CD8-positive, alpha-beta memory T cell (primary cell): ENCODE measurements around the gene CPNE9. TPM values are rescaled to one million over a fixed set of nuclear protein-coding genes. Genes with fewer than 3 reads are reported as not detected.
A peak's percentile ranks its signal among the peaks of the same experiment; 100 is the strongest.

Experiments
- CTCF ChIA-PET: fragments of 350-600 bp; sonication (Branson Sonifier 250); formaldehyde crosslinking; loops from one replicate; lab custom pipeline; 2021; ENCODE audit warnings: antibody characterized with exemption; lab: Charles Lee
- POLR2A ChIA-PET: fragments of 350-600 bp; sonication (Branson Sonifier 250); formaldehyde crosslinking; loops from one replicate; lab custom pipeline; 2021; ENCODE audit warnings: antibody characterized with exemption; lab: Charles Lee
- DNase-seq, 5 donors: peaks; one replicate each; pipeline versions ENCODE4 v3.0.0 to v3.0.0-alpha.2; 2020 to 2022; ENCODE audit warnings: mixed read lengths in 1 of 5
- H3K27ac ChIP-seq: one replicate; pipeline ENCODE4 v1.7.0; 2013; ENCODE audit warnings: low read depth, mild to moderate bottlenecking, low read length, moderate library complexity
- H3K27me3 ChIP-seq: 2 replicates; pipeline ENCODE4 v1.7.0; 2013; ENCODE audit warnings: low read length, mild to moderate bottlenecking; ENCODE audit not compliant: insufficient read depth, poor library complexity, severe bottlenecking
- H3K36me3 ChIP-seq: 2 replicates; pipeline ENCODE4 v1.7.0; 2013; ENCODE audit warnings: mild to moderate bottlenecking, low read length, moderate library complexity; ENCODE audit not compliant: insufficient read depth
- H3K4me1 ChIP-seq: 2 replicates; pipeline ENCODE4 v1.7.0; 2013; ENCODE audit warnings: mild to moderate bottlenecking, low read length, moderate library complexity; ENCODE audit not compliant: insufficient read depth
- H3K4me3 ChIP-seq: 2 replicates; pipeline ENCODE4 v1.7.0; 2013; ENCODE audit warnings: mild to moderate bottlenecking, low read length
- H3K9me3 ChIP-seq: 2 replicates; pipeline ENCODE4 v1.7.0; 2013; ENCODE audit warnings: mild to moderate bottlenecking, low read length
- H3K27ac Mint-ChIP-seq, 8 donors: one replicate each; pipeline ENCODE4 v1.8.0; 2020 to 2021; ENCODE audit warnings: mixed read lengths in 8 of 8, mild to moderate bottlenecking in 6 of 8, inconsistent platforms in 3 of 8, moderate library complexity in 3 of 8
- H3K27me3 Mint-ChIP-seq, 2 donors: one replicate each; pipeline ENCODE4 v1.8.0; 2020 to 2021; ENCODE audit warnings: mixed read lengths in 2 of 2, mild to moderate bottlenecking in 1 of 2, moderate library complexity in 1 of 2
- H3K36me3 Mint-ChIP-seq, 3 donors: one replicate each; pipeline ENCODE4 v1.8.0; 2020 to 2021; ENCODE audit warnings: mixed read lengths in 3 of 3, inconsistent platforms in 1 of 3, mild to moderate bottlenecking in 1 of 3
- H3K4me1 Mint-ChIP-seq, 3 donors: one replicate each; pipeline ENCODE4 v1.8.0; 2020 to 2021; ENCODE audit warnings: mixed read lengths in 3 of 3, inconsistent platforms in 1 of 3, mild to moderate bottlenecking in 1 of 3
- H3K4me3 Mint-ChIP-seq, 7 donors: one replicate each; pipeline ENCODE4 v1.8.0; 2020 to 2021; ENCODE audit warnings: mixed read lengths in 7 of 7, mild to moderate bottlenecking in 6 of 7, moderate library complexity in 4 of 7, inconsistent platforms in 2 of 7
- H3K9me3 Mint-ChIP-seq, 5 donors: one replicate each; pipeline ENCODE4 v1.8.0; 2020 to 2022; ENCODE audit warnings: mixed read lengths in 5 of 5, mild to moderate bottlenecking in 3 of 5, moderate library complexity in 2 of 5, inconsistent platforms in 1 of 5
- polyA plus RNA-seq: library from polyadenylated mRNA; unstranded; fragments of 300-500 nt; fragmentation: Illumina TruSeq; gene quantifications from one replicate; pipeline ENCODE4 v1.2.3, GENCODE V29; 2021
- total RNA-seq, 2 experiments: library from RNA; stranded (reverse); gene quantifications; one replicate each; pipeline ENCODE4 v1.2.3, GENCODE V29; 2021

CPNE9 gene
- total and polyA plus RNA-seq, 3 experiments from 2014 or later: 0.16 TPM; not detected in 2

- no peak overlapping the region for H3K4me3 ChIP-seq
- peaks cover 15 to 93% (median 21%) of the 10 kb centered on the region in 3 donors for H3K36me3 Mint-ChIP-seq
- peaks cover 19% of the 10 kb centered on the region for H3K36me3 ChIP-seq
- no peak for DNase-seq
- no peak overlapping the region for H3K4me3 Mint-ChIP-seq
- POLR2A ChIA-PET: no interaction called here
- peaks cover 3 to 5% (median 4%) of the 10 kb centered on the region in 3 donors for H3K4me1 Mint-ChIP-seq
- CTCF ChIA-PET: no interaction called here
- H3K9me3 Mint-ChIP-seq: no peaks in the 10 kb centered on the region
- no peaks in the 10 kb centered on the region for H3K27me3 ChIP-seq
- H3K27ac Mint-ChIP-seq: peak overlapping the region in 1 of 8 donors; percentile 57
- H3K9me3 ChIP-seq: no peaks in the 10 kb centered on the region
- H3K4me1 ChIP-seq: no peaks in the 10 kb centered on the region
- H3K27me3 Mint-ChIP-seq: peaks cover 3 to 5% of the 10 kb centered on the region in 2 donors
- no peak overlapping the region for H3K27ac ChIP-seq
Observed at GRCh38 chr3:9698293-9698692, 5.3 kb upstream of the CPNE9 start.

DNA sequence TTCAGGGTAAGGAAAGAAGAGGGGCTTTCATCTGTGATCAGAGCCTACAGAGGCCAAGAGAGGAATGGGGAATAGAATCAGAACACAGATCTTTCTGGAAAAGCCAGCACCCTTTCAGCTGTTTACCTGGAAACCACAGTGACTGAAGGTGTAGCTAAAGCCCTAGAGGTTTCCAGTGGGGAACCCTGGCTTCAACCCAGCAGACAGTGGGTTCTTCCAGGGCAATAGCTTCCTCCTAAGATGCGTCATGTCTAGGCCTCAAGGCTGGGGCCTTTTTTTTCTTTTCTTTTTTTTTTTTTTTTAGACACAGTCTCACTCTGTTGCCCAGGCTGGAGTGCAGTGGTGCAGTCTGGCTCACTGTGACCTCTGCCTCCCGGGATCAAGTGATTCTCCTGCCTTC is 3.1 kb upstream of the CPNE9 start:
- peaks cover 9 to 71% (median 10%) of the 10 kb centered on the region in 3 donors for H3K36me3 Mint-ChIP-seq
- no peak for DNase-seq
- POLR2A ChIA-PET: no interaction called here
- H3K36me3 ChIP-seq: peaks cover 1% of the 10 kb centered on the region
- H3K27ac ChIP-seq: no peak overlapping the region
- H3K4me3 ChIP-seq: no peak overlapping the region
- H3K27me3 ChIP-seq: peaks cover 9% of the 10 kb centered on the region
- H3K27ac Mint-ChIP-seq: peak overlapping the region in 2 of 8 donors; percentile 21 to 84
- H3K4me3 Mint-ChIP-seq: no peak overlapping the region
- H3K27me3 Mint-ChIP-seq: peaks cover 11 to 18% of the 10 kb centered on the region in 2 donors
- CTCF ChIA-PET: interaction anchor here (0.7 kb wide), 1 partner anchor 27 kb away, joined by 3 read pairs; no protein-coding TSS in a partner anchor
- peaks cover 5% of the 10 kb centered on the region for H3K4me1 ChIP-seq
- no peaks in the 10 kb centered on the region for H3K9me3 ChIP-seq
- H3K9me3 Mint-ChIP-seq: no peaks in the 10 kb centered on the region
- peaks cover 7 to 23% (median 9%) of the 10 kb centered on the region in 3 donors for H3K4me1 Mint-ChIP-seq

DNA sequence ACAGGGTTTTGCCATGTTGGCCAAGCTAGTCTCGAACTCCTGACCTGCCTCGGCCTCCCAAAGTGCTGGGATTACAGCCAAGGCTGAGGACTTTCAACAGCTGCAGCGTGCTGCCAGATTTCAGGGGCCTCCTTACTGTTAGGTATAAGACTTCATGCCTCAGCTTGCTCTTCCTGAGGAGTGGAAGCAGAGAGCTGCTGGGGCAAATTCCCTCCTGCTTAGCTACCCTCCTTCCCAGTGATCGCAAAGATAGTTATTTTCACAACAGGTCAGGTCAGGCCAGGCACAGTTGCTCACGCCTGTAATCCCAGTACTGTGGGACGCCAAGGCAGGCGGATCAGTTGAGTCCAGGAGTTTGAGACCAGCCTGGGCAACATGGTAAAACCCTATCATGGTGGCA is 2.6 kb upstream of the CPNE9 start:
- H3K27me3 Mint-ChIP-seq: peaks cover 15 to 18% of the 10 kb centered on the region in 2 donors
- H3K27me3 ChIP-seq: peaks cover 9% of the 10 kb centered on the region
- peaks cover 7 to 26% (median 9%) of the 10 kb centered on the region in 3 donors for H3K4me1 Mint-ChIP-seq
- H3K9me3 ChIP-seq: no peaks in the 10 kb centered on the region
- no peak overlapping the region for H3K27ac Mint-ChIP-seq
- H3K4me3 Mint-ChIP-seq: no peak overlapping the region
- CTCF ChIA-PET: interaction anchor here (0.7 kb wide), 1 partner anchor 27 kb away, joined by 3 read pairs; no protein-coding TSS in a partner anchor
- H3K4me3 ChIP-seq: no peak overlapping the region
- H3K9me3 Mint-ChIP-seq: no peaks in the 10 kb centered on the region
- H3K36me3 Mint-ChIP-seq: peaks cover 9 to 67% (median 10%) of the 10 kb centered on the region in 3 donors
- no peak overlapping the region for H3K27ac ChIP-seq
- POLR2A ChIA-PET: no interaction called here
- no peaks in the 10 kb centered on the region for H3K36me3 ChIP-seq
- peaks cover 5% of the 10 kb centered on the region for H3K4me1 ChIP-seq
- DNase-seq: peak in 1 of 5 donors; percentile 17

DNA sequence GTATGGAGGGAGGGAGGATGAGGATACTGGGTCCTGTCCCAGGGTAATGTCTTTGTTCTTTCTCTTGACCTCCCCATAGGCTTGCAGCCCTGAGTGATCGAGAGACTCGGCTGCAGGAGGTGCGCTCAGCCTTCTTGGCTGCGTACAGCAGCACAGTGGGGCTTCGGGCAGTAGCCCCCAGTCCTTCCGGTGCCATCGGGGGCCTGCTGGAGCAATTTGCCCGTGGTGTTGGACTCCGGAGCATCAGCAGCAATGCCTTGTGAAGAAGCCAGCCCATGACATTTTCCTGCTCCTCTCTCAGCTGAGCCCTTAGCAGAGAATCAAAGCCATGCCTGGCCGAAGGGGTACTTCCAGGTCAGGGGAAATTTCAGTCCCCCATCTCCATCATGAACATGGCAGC is 1.9 kb upstream of the CPNE9 start:
- CTCF ChIA-PET: no interaction called here
- POLR2A ChIA-PET: no interaction called here
- Mint-ChIP-seq H3K4me1 (peaks cover 7 to 26% (median 10%) of the 10 kb centered on the region in 3 donors), H3K9me3 (no peaks in the 10 kb centered on the region), H3K4me3 (no peak overlapping the region), H3K27me3 (peaks cover 20 to 24% of the 10 kb centered on the region in 2 donors), H3K27ac (no peak overlapping the region), H3K36me3 (peaks cover 9 to 60% (median 13%) of the 10 kb centered on the region in 3 donors)
- no peak overlapping the region for H3K27ac ChIP-seq
- H3K9me3 ChIP-seq: no peaks in the 10 kb centered on the region
- no peaks in the 10 kb centered on the region for H3K36me3 ChIP-seq
- DNase-seq: peak in 1 of 5 donors; percentile 3
- peaks cover 5% of the 10 kb centered on the region for H3K4me1 ChIP-seq
- peaks cover 9% of the 10 kb centered on the region for H3K27me3 ChIP-seq
- no peak overlapping the region for H3K4me3 ChIP-seq

DNA sequence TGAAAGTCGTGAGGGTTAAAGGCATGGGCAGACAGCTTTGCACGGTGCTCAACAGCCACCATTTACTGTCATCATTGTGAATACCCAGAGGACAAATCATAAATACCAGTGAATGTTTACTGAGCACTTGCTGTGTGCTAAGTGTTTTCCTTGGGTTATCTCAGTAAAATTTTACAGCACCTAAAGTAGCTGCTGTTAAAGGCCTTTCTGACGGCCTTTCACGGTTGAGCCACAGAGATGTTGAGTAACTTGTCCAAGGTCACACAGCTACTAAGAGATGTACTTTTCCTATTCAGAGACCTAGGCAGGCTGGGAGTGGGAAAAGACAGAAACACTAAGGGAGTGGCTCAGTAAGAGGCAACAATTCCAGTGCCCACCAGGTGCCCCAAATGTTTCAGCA is 393 bp upstream of the CPNE9 start:
- H3K4me1 Mint-ChIP-seq: peaks cover 7 to 26% (median 10%) of the 10 kb centered on the region in 3 donors
- H3K9me3 Mint-ChIP-seq: no peaks in the 10 kb centered on the region
- no peak overlapping the region for H3K27ac ChIP-seq
- H3K9me3 ChIP-seq: no peaks in the 10 kb centered on the region
- no peak for DNase-seq
- H3K27ac Mint-ChIP-seq: no peak overlapping the region
- peaks cover 20 to 24% of the 10 kb centered on the region in 2 donors for H3K27me3 Mint-ChIP-seq
- ChIA-PET POLR2A (interaction anchor here (0.6 kb wide), 2 partner anchors 292 to 1338 kb away, joined by 3 to 4 read pairs; no protein-coding TSS in a partner anchor), CTCF (no interaction called here)
- peaks cover 5% of the 10 kb centered on the region for H3K4me1 ChIP-seq
- no peak overlapping the region for H3K4me3 ChIP-seq
- peak overlapping the region in 4 of 7 donors; percentile 5 to 31 (median 20) for H3K4me3 Mint-ChIP-seq
- H3K36me3 ChIP-seq: no peaks in the 10 kb centered on the region
- H3K27me3 ChIP-seq: peaks cover 9% of the 10 kb centered on the region
- H3K36me3 Mint-ChIP-seq: peaks cover 9 to 44% (median 15%) of the 10 kb centered on the region in 3 donors

GRCh38 chr3:9704347-9705322 is 1.0 kb downstream of the CPNE9 start:
- ChIA-PET CTCF (no interaction called here), POLR2A (no interaction called here)
- H3K4me1 ChIP-seq: peaks cover 5% of the 10 kb centered on the region
- H3K36me3 ChIP-seq: no peaks in the 10 kb centered on the region
- DNase-seq: peak in 1 of 5 donors; percentile 17
- H3K27me3 Mint-ChIP-seq: peaks cover 20 to 24% of the 10 kb centered on the region in 2 donors
- H3K4me3 Mint-ChIP-seq: peak overlapping the region in 6 of 7 donors; percentile 29 to 80 (median 62)
- H3K9me3 ChIP-seq: no peaks in the 10 kb centered on the region
- H3K27ac ChIP-seq: no peak overlapping the region
- peak overlapping the region in 1 of 8 donors; percentile 15 for H3K27ac Mint-ChIP-seq
- no peaks in the 10 kb centered on the region for H3K9me3 Mint-ChIP-seq
- no peak overlapping the region for H3K4me3 ChIP-seq
- peaks cover 9% of the 10 kb centered on the region for H3K27me3 ChIP-seq
- H3K36me3 Mint-ChIP-seq: peaks cover 9 to 30% (median 15%) of the 10 kb centered on the region in 3 donors
- peaks cover 7 to 26% (median 10%) of the 10 kb centered on the region in 3 donors for H3K4me1 Mint-ChIP-seq

GRCh38 chr3:9710174-9710739 is 6.6 kb downstream of the CPNE9 start:
- H3K4me1 Mint-ChIP-seq: peaks cover 0 to 5% (median 2%) of the 10 kb centered on the region in 3 donors
- no peak for DNase-seq
- no peaks in the 10 kb centered on the region for H3K36me3 ChIP-seq
- H3K4me3 ChIP-seq: no peak overlapping the region
- peaks cover 10 to 18% of the 10 kb centered on the region in 2 donors for H3K27me3 Mint-ChIP-seq
- ChIA-PET POLR2A (no interaction called here), CTCF (no interaction called here)
- no peaks in the 10 kb centered on the region for H3K4me1 ChIP-seq
- no peaks in the 10 kb centered on the region for H3K9me3 Mint-ChIP-seq
- no peaks in the 10 kb centered on the region for H3K9me3 ChIP-seq
- H3K4me3 Mint-ChIP-seq: no peak overlapping the region
- H3K27ac Mint-ChIP-seq: no peak overlapping the region
- H3K36me3 Mint-ChIP-seq: peaks cover 0 to 5% (median 0%) of the 10 kb centered on the region in 3 donors
- no peak overlapping the region for H3K27ac ChIP-seq
- H3K27me3 ChIP-seq: no peaks in the 10 kb centered on the region
